GOT3 (cell line): Measurements from ENCODE around the gene FAIM2.

Source experiments
- DNase-seq: peaks from one replicate; lab custom pipeline; 2025; ENCODE audit warnings: mixed read lengths; lab: John Stamatoyannopoulos, UW

FAIM2 gene

DNA sequence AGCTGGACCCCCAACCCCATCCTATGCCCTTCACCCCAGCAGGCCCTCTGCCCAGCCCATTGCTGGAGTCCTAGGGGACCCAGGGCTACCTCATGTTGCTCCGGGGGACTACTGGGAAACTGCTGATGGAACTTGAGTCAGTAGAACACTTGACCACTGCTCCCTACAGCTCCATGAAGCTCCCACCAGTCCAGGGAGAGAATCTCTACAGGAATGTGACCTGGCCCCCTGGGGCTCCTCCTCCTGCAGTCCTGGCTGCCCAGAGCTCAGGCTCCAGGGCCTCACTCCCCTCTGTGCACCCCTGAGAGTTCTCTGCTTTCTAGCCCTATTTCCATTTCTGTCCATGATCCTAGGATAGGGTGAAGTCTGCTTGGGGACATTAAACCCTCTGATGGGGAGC is 36.0 kb upstream of the FAIM2 start:
- DNase-seq = no peak

DNA sequence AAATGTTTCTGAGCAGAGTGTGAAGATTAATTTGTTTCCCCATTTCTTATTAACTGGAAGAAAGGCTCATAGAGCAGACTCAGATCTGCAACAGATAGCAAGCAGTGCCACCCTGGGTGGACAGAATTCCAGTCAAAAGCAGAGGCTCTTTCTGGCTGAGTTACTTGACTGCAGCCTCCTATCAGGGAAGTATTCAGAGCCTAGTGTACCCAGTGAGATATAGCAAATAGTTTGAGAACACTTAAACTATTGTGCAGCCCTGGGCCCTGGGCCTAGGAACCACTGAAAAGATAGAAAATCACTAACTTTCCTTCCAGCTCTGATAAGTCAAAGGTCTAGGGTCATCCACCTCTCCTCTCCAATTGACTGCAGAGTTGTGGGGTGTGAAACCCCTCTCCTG is 35.6 kb upstream of the FAIM2 start:
- DNase-seq = no peak

- no peak for DNase-seq
Measured at GRCh38 chr12:49937639-49938300, 34.1 kb upstream of the FAIM2 start.

- DNase-seq = no peak
Measured at GRCh38 chr12:49936925-49937324, 33.2 kb upstream of the FAIM2 start.

- DNase-seq = no peak
Measured at GRCh38 chr12:49934505-49934904, 30.8 kb upstream of the FAIM2 start.

GRCh38 chr12:49933796-49934195 is 30.1 kb upstream of the FAIM2 start:
- no peak for DNase-seq

DNA sequence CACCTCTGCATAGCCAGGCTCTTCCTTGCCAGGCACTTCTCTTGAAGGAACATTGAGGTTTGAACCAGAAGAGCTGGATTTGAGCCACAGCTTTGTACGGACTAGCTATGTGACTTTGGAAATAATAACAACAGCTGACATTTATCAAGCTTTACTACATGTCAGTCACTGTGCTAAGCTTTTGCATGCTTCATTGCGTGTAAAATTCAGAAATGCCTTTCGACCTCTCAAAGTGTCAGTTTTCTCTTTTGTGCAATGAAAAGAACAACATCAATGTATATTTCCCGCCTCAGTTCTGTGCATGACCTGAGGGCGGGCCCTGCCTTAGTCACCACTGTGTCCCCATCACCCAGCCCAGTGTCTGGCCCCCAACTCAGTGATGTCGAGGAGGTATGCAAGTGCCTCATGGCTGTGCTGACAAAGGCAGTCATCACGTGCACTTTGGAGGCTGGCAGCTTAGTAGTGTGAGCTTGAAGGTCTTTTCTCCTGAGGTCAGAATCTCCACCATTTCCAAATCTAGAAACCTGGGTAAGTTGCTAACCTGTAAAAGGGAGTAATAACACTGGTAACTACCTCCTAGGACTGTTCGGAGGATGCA is 28.9 kb upstream of the FAIM2 start:
- no peak for DNase-seq

GRCh38 chr12:49932023-49932422 is 28.3 kb upstream of the FAIM2 start:
- no peak for DNase-seq

GRCh38 chr12:49930515-49931288 is 27.0 kb upstream of the FAIM2 start:
- no peak for DNase-seq

- DNase-seq = no peak
Measured at GRCh38 chr12:49929581-49929980, 25.9 kb upstream of the FAIM2 start.

GRCh38 chr12:49928471-49928870 is 24.8 kb upstream of the FAIM2 start:
- no peak for DNase-seq

GRCh38 chr12:49925433-49926204 is 21.9 kb upstream of the FAIM2 start:
- DNase-seq = no peak

DNA sequence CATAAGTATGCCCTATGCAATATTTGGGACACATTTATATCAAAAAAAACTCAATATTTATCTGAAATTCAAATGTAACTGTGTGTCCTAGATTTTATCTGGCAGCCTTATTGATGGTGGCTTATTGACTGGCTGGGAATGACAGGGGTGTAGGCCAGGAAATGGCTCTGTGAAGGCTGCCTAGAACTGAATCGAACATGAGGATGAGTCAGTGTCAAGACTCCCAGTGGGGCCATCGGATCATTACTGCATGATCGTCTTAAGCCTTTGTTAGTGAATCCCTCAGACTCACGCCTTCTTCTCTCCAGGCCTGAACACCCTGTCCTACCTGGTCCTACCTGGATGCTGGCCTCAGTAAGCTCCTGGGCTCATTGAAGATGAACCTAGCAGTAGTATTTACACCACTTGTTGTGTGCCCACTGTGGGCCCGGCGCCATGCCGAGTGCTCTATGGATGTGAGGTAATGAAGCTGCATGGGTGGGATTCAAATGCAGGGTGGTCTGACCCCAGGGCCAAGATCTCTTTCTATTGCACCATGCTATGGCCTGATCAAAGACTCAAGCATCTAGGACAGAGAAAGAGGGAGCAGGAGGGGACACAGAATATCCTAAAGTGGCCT is 21.0 kb upstream of the FAIM2 start:
- DNase-seq = no peak

GRCh38 chr12:49923880-49924556 is 20.3 kb upstream of the FAIM2 start:
- DNase-seq = no peak

- DNase-seq = no peak
Measured at GRCh38 chr12:49923035-49923644, 19.4 kb upstream of the FAIM2 start.

DNA sequence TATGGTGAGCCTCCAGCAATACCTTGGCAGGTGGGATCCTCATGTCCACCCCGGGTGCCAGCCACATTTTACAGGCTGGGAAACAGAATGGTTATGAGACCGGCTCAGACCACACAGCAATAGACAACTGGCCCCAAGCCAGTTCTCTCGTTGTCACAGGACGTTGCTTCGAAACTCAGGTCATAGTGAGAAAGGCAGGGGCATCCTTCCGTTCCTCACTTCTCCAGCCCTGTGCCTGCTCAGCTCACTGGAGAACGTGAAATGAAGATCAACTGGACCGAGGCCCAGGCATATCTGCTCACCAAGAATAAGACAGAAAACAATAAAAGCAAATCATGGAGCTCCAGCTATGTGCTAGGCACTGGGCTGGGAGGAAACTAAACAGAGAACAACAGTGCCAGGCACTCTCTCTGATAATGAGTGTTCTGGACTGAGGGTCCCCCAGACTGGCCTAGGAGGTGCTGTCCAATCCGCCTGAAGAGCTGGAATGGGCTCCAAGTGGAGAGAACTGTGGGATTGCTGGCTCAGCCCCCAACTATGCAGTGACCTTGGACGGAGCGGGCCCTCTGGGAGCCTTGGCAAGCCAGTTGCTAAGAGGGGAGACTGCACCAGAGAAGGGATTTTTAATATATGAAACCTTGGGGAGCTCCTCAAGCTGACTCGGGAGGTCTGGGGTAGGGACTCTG is 18.8 kb upstream of the FAIM2 start:
- no peak for DNase-seq

DNA sequence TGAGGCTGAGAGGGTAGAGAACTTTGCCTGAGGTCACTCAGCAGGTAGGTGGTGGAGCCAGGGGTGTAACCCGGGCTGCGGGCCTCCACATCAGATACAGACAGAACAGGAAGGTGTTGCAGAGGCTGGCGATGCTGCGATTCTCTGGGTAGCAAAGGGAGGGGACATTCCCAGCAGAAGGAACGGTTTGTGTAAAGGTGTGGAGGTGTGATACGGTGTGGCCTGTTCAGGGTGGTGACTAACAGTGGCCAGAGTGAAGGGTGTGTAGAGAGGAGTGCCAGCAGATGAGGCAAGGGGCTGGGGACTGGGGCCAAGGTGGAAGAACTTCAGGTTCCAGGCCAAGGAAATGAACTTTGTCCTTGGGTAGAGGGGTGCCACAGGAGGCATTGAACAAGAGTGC is 18.2 kb upstream of the FAIM2 start:
- no peak for DNase-seq

DNA sequence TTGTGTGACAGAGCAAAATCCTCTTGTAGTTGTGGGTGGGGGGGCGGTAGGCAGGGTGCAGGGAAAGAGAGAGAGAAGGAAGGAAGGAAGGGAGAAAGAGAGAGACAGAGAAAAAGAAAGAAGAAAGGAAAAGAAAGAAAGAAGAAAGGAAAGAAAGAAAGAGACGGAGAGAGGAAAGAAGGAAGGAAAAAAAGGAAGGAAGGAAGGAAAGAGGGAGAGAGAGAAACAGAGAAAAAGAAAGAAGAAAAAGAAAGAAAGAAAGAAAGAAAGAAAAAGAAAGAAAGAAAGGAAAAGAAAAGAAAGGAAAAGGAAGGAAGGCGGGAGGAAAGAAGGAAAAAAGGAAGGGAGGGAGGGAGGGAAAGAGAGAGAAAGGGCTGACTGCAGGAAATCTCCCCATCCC is 17.6 kb upstream of the FAIM2 start:
- DNase-seq = no peak

DNA sequence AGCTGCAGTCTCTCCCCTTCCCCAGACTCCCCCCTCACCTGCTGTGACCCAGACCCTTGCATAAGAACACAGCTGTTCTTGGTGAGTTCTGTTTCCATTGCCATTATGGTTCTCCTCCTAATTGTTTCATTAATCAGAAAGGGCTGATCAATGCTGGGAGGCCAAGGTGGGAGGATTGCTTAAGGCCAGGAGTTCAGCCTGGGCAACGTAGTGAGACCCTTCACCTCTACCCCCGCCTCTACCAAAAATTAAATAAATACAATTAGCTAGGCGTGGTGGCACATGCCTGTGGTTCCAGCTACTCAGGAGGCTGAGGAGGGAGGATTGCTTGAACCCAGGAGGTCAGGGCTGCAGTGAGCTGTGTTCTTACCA is 17.2 kb upstream of the FAIM2 start:
- no peak for DNase-seq

- DNase-seq = no peak
Measured at GRCh38 chr12:49920241-49920914, 16.7 kb upstream of the FAIM2 start.
